HG03280 (cell line): Measurements from ENCODE around the gene CYB561D2.
"Not testable (repeated sequence)": the region's sequence is repeated elsewhere in the genome, so short reads cannot be mapped to it uniquely, and the experiment has no call there.

Experiments
- ATAC-seq: cut with Tn5 transposase; IDR thresholded peaks from one replicate; pipeline ENCODE4 v1.9.1; 2021; ENCODE audit warnings: mild to moderate bottlenecking, moderate library complexity; ENCODE audit not compliant: unreplicated experiment

Gene CYB561D2, protein sequence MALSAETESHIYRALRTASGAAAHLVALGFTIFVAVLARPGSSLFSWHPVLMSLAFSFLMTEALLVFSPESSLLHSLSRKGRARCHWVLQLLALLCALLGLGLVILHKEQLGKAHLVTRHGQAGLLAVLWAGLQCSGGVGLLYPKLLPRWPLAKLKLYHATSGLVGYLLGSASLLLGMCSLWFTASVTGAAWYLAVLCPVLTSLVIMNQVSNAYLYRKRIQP

DNA sequence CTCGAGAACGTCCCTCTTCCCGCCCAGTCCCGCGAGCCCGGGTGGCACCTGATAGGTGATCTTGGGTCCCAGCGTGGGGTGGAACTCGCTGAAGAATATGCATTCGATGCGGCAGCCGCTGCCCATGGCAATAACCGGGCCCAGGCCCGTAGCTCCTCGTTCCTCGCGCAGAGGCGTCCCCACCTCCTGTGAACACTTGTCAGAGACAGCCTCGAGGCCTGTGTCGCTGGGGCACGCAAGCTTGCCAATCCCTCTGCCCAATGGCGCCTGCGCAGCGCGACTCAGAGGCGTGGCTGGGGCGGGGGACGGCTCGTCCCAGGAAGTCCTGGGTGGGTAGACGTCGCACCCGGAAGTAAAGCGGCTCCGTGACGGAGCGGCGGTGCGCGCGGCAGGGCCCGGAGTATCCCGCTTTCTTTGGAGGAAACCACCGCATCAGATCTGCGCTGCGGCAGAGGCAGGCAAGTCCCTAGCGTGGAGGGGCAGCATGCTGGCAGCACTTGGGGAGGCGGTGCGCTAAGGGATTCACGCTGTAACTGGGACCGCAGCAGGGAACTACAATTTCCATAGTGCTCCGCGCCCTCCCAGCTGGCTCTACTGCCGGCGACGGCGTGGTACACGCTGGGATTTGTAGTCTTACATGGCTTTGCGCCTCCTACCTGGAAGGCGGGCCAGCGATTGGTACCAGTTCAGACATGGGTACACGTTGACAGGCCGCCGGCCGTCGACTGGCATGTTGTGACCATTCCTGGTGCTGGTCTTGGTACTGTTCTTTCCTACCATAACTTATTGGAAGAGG is at the start of gene CYB561D2, which contains the start of gene NPRL2:
CYB561D2 (plus strand) TSS at position 336 of the 796 bp plus-strand sequence. CDS start 572 bp downstream, outside the sequence.
NPRL2 (minus strand) TSS at position 249 of the 796 bp plus-strand sequence; CDS start at position 126, 123 bp downstream.
- ATAC-seq, result peak; percentile 85

- ATAC-seq, result no peak
Measured at GRCh38 chr3:50302095-50303012, 48.3 kb upstream of the CYB561D2 start.

- ATAC-seq, result no peak
Measured at GRCh38 chr3:50303013-50303815, 47.4 kb upstream of the CYB561D2 start, which contains the start of gene HYAL1. HYAL1 (minus strand) TSS chr3:50303574; CDS start chr3:50302956, 618 bp downstream.

DNA sequence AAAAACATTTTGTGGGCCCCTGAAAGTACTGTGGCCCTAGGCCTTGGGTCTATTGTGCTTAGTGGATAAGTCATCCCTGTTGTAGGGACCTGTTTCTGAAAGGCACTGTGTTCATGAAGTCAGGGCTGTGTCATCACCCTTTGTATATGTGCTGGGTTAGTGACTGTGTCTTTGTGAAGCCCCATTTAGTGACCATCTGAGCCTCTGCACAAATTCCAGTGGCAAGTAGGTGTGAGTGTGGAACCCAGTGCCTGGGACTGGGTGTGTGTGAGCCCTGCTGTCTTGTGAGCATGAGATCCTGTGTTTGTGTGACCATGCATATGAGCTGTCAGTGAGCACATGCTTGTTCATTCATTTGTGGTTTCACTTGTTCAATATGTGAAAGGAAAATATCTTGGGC is 46.1 kb upstream of the CYB561D2 start:
- ATAC-seq, result no peak

DNA sequence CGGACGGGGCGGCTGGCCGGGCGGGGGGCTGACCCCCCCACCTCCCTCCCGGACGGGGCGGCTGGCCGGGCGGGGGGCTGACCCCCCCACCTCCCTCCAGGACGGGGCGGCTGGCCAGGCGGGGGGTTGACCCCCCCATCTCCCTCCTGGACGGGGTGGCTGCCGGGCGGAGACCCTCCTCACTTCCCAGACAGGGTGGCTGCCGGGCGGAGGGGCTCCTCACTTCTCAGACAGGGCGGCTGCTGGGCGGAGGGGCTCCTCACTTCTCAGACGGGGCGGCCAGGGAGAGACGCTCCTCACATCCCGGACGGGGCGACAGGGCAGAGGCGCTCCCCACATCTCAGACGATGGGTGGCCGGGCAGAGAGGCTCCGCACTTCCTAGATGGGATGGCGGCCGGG is 38.6 kb upstream of the CYB561D2 start:
- ATAC-seq, result not testable (repeated sequence)

GRCh38 chr3:50314342-50314741 is 36.3 kb upstream of the CYB561D2 start:
- no peak for ATAC-seq

DNA sequence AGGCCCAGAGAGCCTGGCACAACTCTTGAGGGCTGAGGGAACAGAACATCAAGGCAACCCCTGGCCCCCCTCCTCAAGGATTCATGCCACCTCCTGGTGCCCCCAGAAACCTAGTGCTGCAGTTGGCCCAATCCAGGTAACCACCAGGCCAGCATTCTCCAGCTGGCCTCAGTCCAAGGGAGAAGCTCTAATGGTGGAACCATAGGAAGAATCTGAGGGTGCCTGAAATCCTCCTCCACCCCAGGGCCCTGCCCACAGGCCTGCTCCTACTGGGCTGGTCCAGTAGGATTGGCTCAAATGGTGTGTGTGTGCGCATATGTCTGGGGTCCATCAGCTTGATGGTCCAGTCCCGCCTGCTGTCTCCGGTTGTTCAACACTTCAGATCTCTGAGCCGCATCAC is 35.8 kb upstream of the CYB561D2 start:
- ATAC-seq, result no peak

DNA sequence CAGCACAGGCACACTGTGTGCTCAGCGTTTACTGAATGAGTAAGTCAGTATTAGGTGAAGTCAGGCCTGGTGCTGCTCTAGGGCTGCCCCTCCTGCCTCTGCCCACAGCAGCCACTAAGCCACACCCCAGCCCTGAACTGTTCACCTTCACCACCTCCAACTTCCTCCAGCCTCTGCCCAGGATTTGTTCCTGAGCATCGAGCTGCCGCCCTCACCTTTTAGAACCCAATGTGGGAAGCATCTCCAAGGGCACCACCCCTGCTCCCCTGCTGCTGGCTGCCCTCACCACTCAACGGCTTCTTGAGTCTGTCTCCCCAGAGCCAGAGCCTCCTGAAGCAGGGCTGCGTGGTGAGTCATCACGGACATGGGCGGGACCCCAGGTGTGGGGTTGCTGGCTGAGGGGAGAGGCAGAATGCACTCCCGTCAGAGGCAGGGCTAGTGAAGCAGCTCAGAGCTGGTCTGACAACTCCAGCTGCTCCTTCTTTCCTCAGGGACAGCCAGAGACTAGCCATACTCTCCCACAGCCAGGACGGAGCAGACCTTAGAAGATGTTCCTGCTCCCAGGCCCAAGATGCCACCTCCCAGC is 33.9 kb upstream of the CYB561D2 start:
- no peak for ATAC-seq

DNA sequence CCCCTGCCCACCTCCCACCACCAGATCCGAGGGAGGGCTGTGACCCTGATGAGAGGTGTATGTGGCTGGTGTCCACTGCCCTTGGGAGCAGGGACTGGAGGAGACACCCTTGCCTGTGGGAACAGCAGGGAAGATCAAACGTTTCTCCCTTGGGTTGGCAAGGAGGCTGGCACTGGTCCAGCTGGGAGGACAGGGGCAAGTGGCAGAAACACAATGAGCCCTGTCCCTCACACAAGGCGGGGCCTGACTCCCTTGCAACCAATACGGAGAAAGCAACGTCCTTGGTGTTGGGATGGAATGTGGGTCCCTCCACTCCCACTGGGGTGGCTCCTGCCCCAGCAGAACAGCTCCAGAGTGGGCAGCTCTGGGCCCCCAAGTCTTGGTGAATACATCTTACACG is 33.4 kb upstream of the CYB561D2 start:
- no peak for ATAC-seq

- no peak for ATAC-seq
Measured at GRCh38 chr3:50318163-50318562, 32.5 kb upstream of the CYB561D2 start.

DNA sequence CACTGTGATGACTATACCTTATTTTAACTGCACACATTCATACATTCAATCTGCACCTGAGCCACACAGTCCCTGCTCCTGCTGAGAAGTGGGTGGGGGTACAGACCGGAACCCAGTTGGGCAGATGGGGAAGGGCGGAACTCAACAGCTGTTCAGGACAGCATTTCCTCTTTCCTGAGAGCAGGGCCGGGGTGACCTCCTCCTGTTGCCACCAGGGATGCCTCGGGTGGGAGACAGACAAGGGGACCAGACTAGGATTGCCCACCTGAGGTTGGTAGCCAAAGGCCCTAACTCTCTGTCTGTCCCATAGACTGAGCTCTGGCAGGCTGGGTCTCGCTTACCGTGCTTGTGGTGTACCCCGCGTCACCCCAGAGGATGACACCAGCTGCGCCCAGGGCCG is 32.0 kb upstream of the CYB561D2 start:
- ATAC-seq, result no peak

- ATAC-seq, result no peak
Measured at GRCh38 chr3:50319181-50319893, 31.3 kb upstream of the CYB561D2 start.

DNA sequence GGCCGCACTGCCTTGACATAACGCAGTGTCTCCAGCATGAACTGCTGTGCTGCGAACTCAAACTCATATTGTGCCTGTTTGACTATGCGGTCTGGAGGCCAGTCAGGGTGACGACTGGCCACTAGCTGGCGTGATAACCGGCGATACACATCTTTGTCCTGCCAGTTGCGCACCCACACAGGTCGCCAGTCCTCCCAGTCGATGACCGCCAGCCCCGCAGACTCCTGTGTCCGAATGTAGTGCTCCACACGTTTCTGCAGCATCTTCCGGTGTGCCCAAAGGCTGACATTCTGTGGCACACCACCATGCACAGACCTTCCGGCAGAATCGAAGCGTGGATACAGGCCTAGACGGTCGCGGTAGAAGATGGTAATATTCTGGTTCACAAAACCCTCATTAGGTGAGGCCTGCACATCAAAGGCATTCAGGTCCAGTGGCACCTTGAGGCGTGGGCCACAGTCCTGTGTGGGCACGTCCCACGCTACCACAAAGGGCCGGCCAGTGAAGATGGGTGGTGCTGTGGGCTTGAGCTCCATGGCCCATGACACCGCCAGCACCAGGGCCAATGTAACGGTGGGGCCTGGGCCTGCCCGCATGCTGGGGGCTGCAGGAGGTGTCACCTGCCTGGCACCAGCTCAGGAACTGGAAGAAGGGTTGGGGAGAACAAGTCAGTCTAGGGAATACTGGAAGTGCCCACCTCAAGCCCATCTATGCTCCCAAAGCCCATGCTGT is 30.6 kb upstream of the CYB561D2 start:
- no peak for ATAC-seq

- peak; percentile 49 for ATAC-seq
Measured at GRCh38 chr3:50320853-50321335, 29.8 kb upstream of the CYB561D2 start.

GRCh38 chr3:50321336-50322114 is 29.1 kb upstream of the CYB561D2 start:
- ATAC-seq, result peak; percentile 74

- ATAC-seq, result no peak
Measured at GRCh38 chr3:50322115-50322385, 28.6 kb upstream of the CYB561D2 start.

- no peak for ATAC-seq
Measured at GRCh38 chr3:50322386-50323091, 28.1 kb upstream of the CYB561D2 start, which contains the start of gene HYAL2. HYAL2 (minus strand) TSS chr3:50322745; CDS start chr3:50320489, 2,256 bp downstream.
